T47D (cell line): ENCODE results near the gene APOL1.

Experiments used
- DNase-seq, 2 experiments: peaks; one replicate each; pipeline versions ENCODE4 v3.0.0 to v3.0.0-alpha.2; 2011 to 2012; ENCODE audit warnings: low read depth in 1 of 2, low spot score in 1 of 2
- JUND ChIP-seq: IDR thresholded peaks from 2 replicates; pipeline ENCODE4 v1.6.1; 2012; ENCODE audit warnings: low read depth
- in situ Hi-C: cut with HindIII; loops from 2 replicates; pipeline ENCODE4 v1.10.0; 2016; ENCODE audit warnings: low sequenced_read_pairs, low pct_unique_long_range_greater_than_20kb

The APOL1 gene

DNA sequence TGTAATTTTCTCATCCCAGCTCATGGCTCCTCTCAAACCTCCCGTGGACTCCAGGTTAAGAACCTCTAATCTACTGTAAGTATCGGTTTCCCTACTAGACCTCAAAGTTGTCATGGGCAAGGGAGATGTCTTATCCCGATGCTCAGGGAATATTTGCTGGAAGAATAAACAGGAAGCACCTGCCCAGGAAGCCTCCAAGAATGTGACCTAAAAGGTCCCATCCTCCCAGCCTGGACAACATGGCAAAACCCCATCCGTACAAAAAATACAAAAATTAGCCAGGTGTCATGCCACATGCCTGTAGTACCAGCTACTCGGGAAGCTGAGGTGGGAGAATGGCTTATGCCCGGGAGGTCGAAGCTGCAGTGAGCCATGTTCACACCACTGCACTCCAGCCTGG, 62.4 kb downstream of the APOL1 start:
- no peak for DNase-seq
- in situ Hi-C loops = no loop called here
- TF ChIP-seq JUND = no peak

DNA sequence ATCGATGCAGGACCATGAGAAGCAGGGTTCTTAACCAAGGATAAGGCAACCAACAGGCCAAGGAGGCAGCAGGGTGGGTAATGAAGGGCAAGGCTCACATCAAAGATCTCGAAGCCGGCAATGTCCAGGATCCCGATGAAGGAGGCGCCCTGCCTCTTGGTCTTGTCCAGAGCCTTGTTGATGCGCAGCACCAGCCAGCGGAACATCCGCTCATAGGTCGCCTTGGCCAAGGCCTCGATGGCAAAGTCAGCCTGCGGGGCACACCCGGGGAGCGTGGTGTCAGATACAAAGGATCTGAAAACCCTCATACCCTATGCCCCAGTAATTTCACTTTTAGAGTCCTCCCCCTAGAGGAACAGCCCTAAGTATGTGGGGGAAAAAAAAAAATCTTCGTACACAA, 63.5 kb downstream of the APOL1 start:
- DNase-seq = no peak
- TF ChIP-seq JUND = no peak
- in situ Hi-C loops = no loop called here
